Panc1 (cell line): ENCODE measurements around the gene PCDHGA5. TPM values are rescaled to one million over a fixed set of nuclear protein-coding genes. Genes with fewer than 3 reads are reported as not detected.

ENCODE experiments used
- ATAC-seq: fragments of 200-7000 bp; cut with Tn5 transposase; 2 replicates; pipeline ENCODE4 v1.9.1; 2020; ENCODE audit warnings: mild to moderate bottlenecking, moderate library complexity
- BruUV-seq: library from RNA; stranded (reverse); fragments of 400-500 nt; replicated peaks from 2 replicates; lab custom pipeline; 2021; lab: Mats Ljungman, UMichigan
- CTCF ChIA-PET: fragments of 300-600 bp; sonication (Branson Sonifier 250); formaldehyde crosslinking; loops from one replicate; lab custom pipeline; 2022; ENCODE audit warnings: antibody characterized with exemption; lab: Charles Lee
- POLR2A ChIA-PET: fragments of 300-600 bp; sonication (Branson Sonifier 250); formaldehyde crosslinking; loops from one replicate; lab custom pipeline; 2022; ENCODE audit warnings: antibody characterized with exemption; lab: Charles Lee
- DNase-seq: peaks from one replicate; pipeline ENCODE4 v3.0.0-alpha.2; 2010; ENCODE audit warnings: low read depth, low spot score
- H3K27ac ChIP-seq: 2 replicates; pipeline ENCODE4 v1.5.1; 2011; ENCODE audit warnings: mild to moderate bottlenecking, low read length, inconsistent platforms
- H3K27me3 ChIP-seq: fragments of 200-500 bp; sonication (Bioruptor generic); 2 replicates; pipeline ENCODE4 v1.6.0; 2014; ENCODE audit warnings: low read length, inconsistent platforms; ENCODE audit not compliant: control insufficient read depth, insufficient read depth
- H3K36me3 ChIP-seq: fragments of 200-500 bp; sonication (Bioruptor generic); 2 replicates; pipeline ENCODE4 v1.5.1; 2014; ENCODE audit warnings: inconsistent platforms, mild to moderate bottlenecking, low read length, moderate library complexity; ENCODE audit not compliant: control insufficient read depth, insufficient read depth
- H3K4me1 ChIP-seq: 2 replicates; pipeline ENCODE4 v1.5.1; 2011; ENCODE audit warnings: inconsistent platforms, mild to moderate bottlenecking, low read length, moderate library complexity; ENCODE audit not compliant: control insufficient read depth, insufficient read depth
- H3K4me3 ChIP-seq, 2 experiments: 2 replicates each; pipeline ENCODE4 v1.5.1; 2011 to 2012; ENCODE audit warnings: low read depth in 2 of 2, low read length in 2 of 2, mild to moderate bottlenecking in 2 of 2, inconsistent platforms in 1 of 2, moderate library complexity in 1 of 2
- H3K9me3 ChIP-seq: fragments of 200-500 bp; sonication (Bioruptor generic); 2 replicates; pipeline ENCODE4 v1.5.1; 2014; ENCODE audit warnings: low read depth, mild to moderate bottlenecking, inconsistent platforms, low read length, moderate library complexity; ENCODE audit not compliant: control insufficient read depth, insufficient read depth
- CTCF ChIP-seq: fragments of 450-650 bp; IDR thresholded peaks from 2 replicates; pipeline ENCODE4 v1.5.1; 2017; ENCODE audit warnings: mild to moderate bottlenecking
- POLR2AphosphoS5 ChIP-seq: IDR thresholded peaks from 2 replicates; pipeline ENCODE4 v1.6.1; 2012; ENCODE audit warnings: mild to moderate bottlenecking, low read depth, low read length, moderate library complexity
- REST ChIP-seq, 2 experiments: IDR thresholded peaks; 2 replicates each; pipeline ENCODE4 v1.6.1; 2011 to 2012; ENCODE audit warnings: low read depth in 2 of 2, control low read depth in 1 of 2, low read length in 1 of 2, mild to moderate bottlenecking in 1 of 2, moderate library complexity in 1 of 2; ENCODE audit not compliant: insufficient read depth in 1 of 2
- SIN3A ChIP-seq: IDR thresholded peaks from 2 replicates; pipeline ENCODE4 v1.6.1; 2012; ENCODE audit warnings: low read depth, mild to moderate bottlenecking, low read length, moderate library complexity, borderline replicate concordance; ENCODE audit not compliant: insufficient read depth
- TCF7L2 ChIP-seq: IDR thresholded peaks from 2 replicates; pipeline ENCODE4 v1.6.1; 2011; ENCODE audit warnings: mild to moderate bottlenecking, low read depth, low read length, inconsistent platforms
- in situ Hi-C: cut with HindIII; loops from 2 replicates; pipeline ENCODE4 v1.10.0; 2016; ENCODE audit warnings: low sequenced_read_pairs, low pct_unique_long_range_greater_than_20kb
- intact Hi-C: fragments of 100-400 bp; cut with micrococcal nuclease; formaldehyde crosslinking; loops from one replicate; pipeline ENCODE4 v1.10.0; 2022; ENCODE audit not compliant: unreplicated experiment
- total RNA-seq: library from RNA; stranded (reverse); gene quantifications from one replicate; pipeline ENCODE4 v1.2.1, GENCODE V29; 2021; ENCODE audit not compliant: unreplicated experiment

PCDHGA5 gene
- total RNA-seq, 1 experiment from 2014 or later: 0.67 TPM

- POLR2A ChIA-PET: interaction anchor here (0.5 to 1.0 kb wide), 2 partner anchors 13 to 22 kb away, joined by 3 to 9 read pairs; partner anchors contain the start of gene PCDHGA1
- in situ Hi-C loops: loop anchor here (25.0 kb wide), 1 partner anchor 156 kb away; the partner anchor contains the start of genes PCDHB10, PCDHB11, PCDHB16 and PCDHB8
- no peak for TF ChIP-seq REST (IDR thresholded peaks at IDR 0.05; ENCODE audit: insufficient read depth in 1 of 2, low read depth in 2 of 2, low read length in 1 of 2)
- peak; percentile 38 for TF ChIP-seq CTCF
- intact Hi-C loops: no loop called here
- no TSS peak for BruUV-seq
- H3K4me1 ChIP-seq: no peaks in the 10 kb centered on the region
- CTCF ChIA-PET: interaction anchor here (0.7 kb wide), 1 partner anchor 288 kb away, joined by 3 read pairs; no protein-coding TSS in a partner anchor
- no peak within 1 kb of the TSS for H3K27ac ChIP-seq
- DNase-seq: no peak
- no peaks in the 10 kb centered on the region for H3K36me3 ChIP-seq
- H3K9me3 ChIP-seq: no peaks in the 10 kb centered on the region; the same call in 1 of the 2 replicates
- no peak within 1 kb of the TSS for H3K4me3 ChIP-seq
- no peaks in the 10 kb centered on the region for H3K27me3 ChIP-seq
- no peak for ATAC-seq
Measured at GRCh38 chr5:141343242-141343952, 20.6 kb upstream of the PCDHGA5 start, which contains the start of gene PCDHGA3. Gene PCDHGA3, plus strand, starts transcription at chr5:141343829. Its CDS starts 205 bp downstream, at chr5:141344034.

- Histone ChIP-seq H3K4me3 (no peak overlapping the region), H3K9me3 (no peaks in the 10 kb centered on the region; the same call in 1 of the 2 replicates), H3K4me1 (no peaks in the 10 kb centered on the region), H3K27me3 (no peaks in the 10 kb centered on the region; the same call in 1 of the 2 replicates), H3K36me3 (no peaks in the 10 kb centered on the region), H3K27ac (no peak overlapping the region)
- intact Hi-C loops (no loop called here), in situ Hi-C loops (loop anchor here (25.0 kb wide), 1 partner anchor 157 kb away; the partner anchor contains the start of genes PCDHB10, PCDHB11, PCDHB16 and PCDHB8)
- ChIA-PET POLR2A (interaction anchor here (0.5 to 0.7 kb wide), 2 partner anchors 9 to 13 kb away, joined by 3 to 9 read pairs; partner anchors contain the start of gene PCDHGA1), CTCF (interaction anchor here (0.7 kb wide), 1 partner anchor 287 kb away, joined by 3 read pairs; no protein-coding TSS in a partner anchor)
- no TSS peak for BruUV-seq
- ATAC-seq (no peak), DNase-seq (no peak)
- TF ChIP-seq CTCF (no peak), TCF7L2 (no peak), REST (IDR thresholded peaks at IDR 0.05; ENCODE audit: insufficient read depth in 1 of 2, low read depth in 2 of 2, low read length in 1 of 2) (no peak), POLR2AphosphoS5 (no peak), SIN3A (no peak)
Measured at GRCh38 chr5:141343953-141344463, 20.0 kb upstream of the PCDHGA5 start.
